HFFc6 (cell line): ENCODE measurements around the gene MYH7B. TPM values are rescaled to one million over a fixed set of nuclear protein-coding genes. Genes with fewer than 3 reads are reported as not detected.

Experiments used
- DNase-seq: peaks from one replicate; pipeline ENCODE4 v3.0.0-alpha.2; 2018
- H3K27ac Mint-ChIP-seq: 2 replicates; pipeline ENCODE4 v1.8.0; 2020; ENCODE audit warnings: mild to moderate bottlenecking, mixed read lengths
- H3K27me3 Mint-ChIP-seq: 2 replicates; pipeline ENCODE4 v1.8.0; 2021; ENCODE audit warnings: mild to moderate bottlenecking, moderate library complexity, mixed read lengths; ENCODE audit not compliant: insufficient read depth
- H3K36me3 Mint-ChIP-seq: 2 replicates; pipeline ENCODE4 v1.8.0; 2021; ENCODE audit warnings: low read depth, mixed read lengths
- H3K4me1 Mint-ChIP-seq: 2 replicates; pipeline ENCODE4 v1.8.0; 2020; ENCODE audit warnings: low read depth, mixed read lengths
- H3K4me3 Mint-ChIP-seq: 2 replicates; pipeline ENCODE4 v1.8.0; 2020; ENCODE audit warnings: mild to moderate bottlenecking, moderate library complexity, mixed read lengths
- H3K9me3 Mint-ChIP-seq: 2 replicates; pipeline ENCODE4 v1.8.0; 2020; ENCODE audit warnings: mild to moderate bottlenecking, mixed read lengths
- CTCF ChIP-seq: fragments of 200-600 bp; sonication (generic); IDR thresholded peaks from 2 replicates; pipeline ENCODE4 v1.5.0; 2021; ENCODE audit warnings: antibody characterized with exemption, mild to moderate bottlenecking
- total RNA-seq, 6 experiments: library from RNA; stranded (reverse); fragmentation: NEBNext Ultra II Directional; extraction: Animal tissue kit (Norgen Biotek cat#: 25700); gene quantifications; 2 replicates in 1 of 6; 3 replicates in 5 of 6; pipeline ENCODE4 v1.2.3, GENCODE V29; 2021

Gene MYH7B
- total RNA-seq, 6 experiments from 2014 or later, result 0.07 to 0.19 TPM; not detected in 4

DNA sequence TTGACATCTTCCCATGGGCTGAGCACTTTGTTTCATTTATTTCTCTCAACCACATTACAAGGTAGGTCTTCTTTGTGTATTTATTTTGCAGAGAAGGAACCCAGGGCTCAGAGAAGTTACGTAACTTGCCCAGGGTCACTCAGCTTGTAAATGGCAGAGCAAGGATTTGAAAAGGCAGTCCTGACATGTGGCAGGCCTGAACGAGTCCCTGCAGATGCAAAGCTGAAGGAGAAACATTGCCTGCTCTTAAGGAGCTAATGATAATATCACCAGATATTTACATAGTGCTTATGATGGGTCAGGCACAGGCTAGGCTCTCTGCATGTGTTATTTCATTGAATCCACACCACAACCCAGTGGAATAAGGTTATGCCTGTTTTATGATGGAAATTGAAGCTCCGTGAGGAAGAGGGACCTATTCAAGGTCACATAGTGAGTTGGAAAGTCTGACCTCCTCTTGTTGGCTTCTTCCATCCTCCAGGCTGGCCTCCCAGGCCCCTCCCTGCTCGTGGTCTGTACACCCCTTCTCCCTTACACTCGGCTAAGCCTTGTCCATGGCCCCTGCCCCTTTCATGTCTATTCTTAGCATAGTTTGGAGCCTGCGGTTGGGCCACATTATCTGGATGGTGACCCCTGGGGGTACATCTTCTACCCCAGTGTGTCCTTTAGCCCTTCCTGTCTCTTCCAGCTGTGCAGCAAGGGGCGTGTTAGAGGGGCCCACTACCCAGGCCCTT is 12.5 kb downstream of the MYH7B start:
- no peak for DNase-seq
- H3K36me3 Mint-ChIP-seq, result no peaks in the 10 kb centered on the region

GRCh38 chr20:34970193-34970840 is 14.6 kb downstream of the MYH7B start:
- Mint-ChIP-seq H3K9me3 (no peaks in the 10 kb centered on the region), H3K4me1 (no peaks in the 10 kb centered on the region), H3K4me3 (no peak overlapping the region), H3K36me3 (no peaks in the 10 kb centered on the region), H3K27me3 (peaks cover 10% of the 10 kb centered on the region), H3K27ac (no peak overlapping the region)
- no peak for DNase-seq
- TF ChIP-seq CTCF, result no peak

More for the DNA sequence above, 12.5 kb downstream of the MYH7B start:
- TF ChIP-seq CTCF, result no peak
- Mint-ChIP-seq H3K27ac (no peak overlapping the region), H3K9me3 (no peaks in the 10 kb centered on the region), H3K4me1 (no peaks in the 10 kb centered on the region), H3K27me3 (peaks cover 9% of the 10 kb centered on the region), H3K4me3 (no peak overlapping the region)

DNA sequence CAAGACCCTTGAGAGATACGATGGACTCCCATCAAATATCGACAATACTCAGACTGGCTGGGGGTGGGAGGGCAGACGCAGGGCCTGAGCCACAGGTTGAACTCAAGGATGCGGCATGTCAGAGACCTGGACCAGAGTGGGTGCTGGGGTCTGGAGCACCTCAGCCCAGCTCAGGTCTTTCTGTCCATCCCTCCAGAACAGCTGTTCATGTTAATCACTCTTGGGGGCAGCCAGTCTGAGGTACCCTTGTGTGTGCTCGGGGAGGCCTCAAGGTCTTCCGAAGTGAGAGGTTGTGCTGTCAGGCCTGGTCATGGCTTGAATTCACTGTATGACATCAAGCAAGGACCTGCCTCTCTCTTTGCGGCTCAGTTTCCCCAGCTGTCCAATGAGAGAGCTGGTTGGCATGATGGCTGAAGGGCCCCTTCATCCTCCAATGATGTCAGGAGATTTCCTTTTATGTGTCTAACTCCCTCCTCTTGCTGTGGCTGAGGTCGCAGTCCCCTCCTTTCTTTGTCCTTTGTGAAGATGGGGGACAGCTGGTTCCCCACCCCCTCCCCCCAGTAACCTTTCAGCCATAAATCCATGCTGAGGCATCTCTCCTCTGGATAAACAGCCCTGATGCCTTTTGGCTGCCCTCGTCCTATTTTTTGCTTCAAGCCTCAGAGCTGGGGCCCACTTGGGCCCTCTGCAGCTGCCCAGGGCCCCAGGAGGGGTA is 15.3 kb downstream of the MYH7B start:
- H3K4me1 Mint-ChIP-seq, result no peaks in the 10 kb centered on the region
- no peak overlapping the region for H3K27ac Mint-ChIP-seq

DNA sequence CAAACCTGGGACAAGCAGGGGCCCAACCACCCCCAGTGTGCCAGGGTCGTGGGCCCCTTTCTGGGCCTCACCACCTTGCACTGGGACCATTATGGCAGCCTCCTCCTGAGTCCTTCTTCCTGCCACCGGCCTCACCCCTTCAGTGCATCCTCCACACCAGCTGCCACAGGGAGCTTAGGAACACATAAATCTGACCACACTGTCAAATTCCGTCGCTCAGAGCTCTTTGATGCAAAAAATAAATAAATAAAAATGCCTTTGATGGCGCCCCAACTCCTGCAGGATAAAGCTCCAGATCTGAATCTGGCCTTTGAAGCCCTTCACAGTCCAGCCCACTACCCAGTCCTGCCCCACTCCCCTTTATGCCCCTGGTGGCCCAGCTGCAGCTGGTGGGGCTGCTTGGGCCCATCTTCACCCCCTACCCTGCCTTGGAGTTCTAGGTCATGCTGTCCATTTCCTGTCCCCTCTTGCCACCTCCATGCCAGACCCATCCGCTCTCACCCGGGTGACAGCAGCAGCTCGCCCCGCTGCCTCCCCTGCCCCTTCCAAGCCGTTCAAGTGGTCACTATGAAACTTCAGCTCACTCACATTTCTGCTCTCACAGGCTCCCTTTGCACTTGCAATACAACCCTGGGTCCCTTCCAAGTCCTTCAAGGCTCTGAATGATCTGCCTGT is 16.0 kb downstream of the MYH7B start:
- H3K27me3 Mint-ChIP-seq, result peaks cover 18% of the 10 kb centered on the region
- no peaks in the 10 kb centered on the region for H3K36me3 Mint-ChIP-seq
- no peak overlapping the region for H3K27ac Mint-ChIP-seq
- DNase-seq, result no peak
- no peaks in the 10 kb centered on the region for H3K4me1 Mint-ChIP-seq
- no peak overlapping the region for H3K4me3 Mint-ChIP-seq
- H3K9me3 Mint-ChIP-seq, result no peaks in the 10 kb centered on the region
- TF ChIP-seq CTCF, result no peak

More for the DNA sequence above, 15.3 kb downstream of the MYH7B start:
- DNase-seq, result no peak
- Mint-ChIP-seq H3K27me3 (peaks cover 15% of the 10 kb centered on the region), H3K9me3 (no peaks in the 10 kb centered on the region), H3K36me3 (no peaks in the 10 kb centered on the region), H3K4me3 (no peak overlapping the region)
- no peak for TF ChIP-seq CTCF

DNA sequence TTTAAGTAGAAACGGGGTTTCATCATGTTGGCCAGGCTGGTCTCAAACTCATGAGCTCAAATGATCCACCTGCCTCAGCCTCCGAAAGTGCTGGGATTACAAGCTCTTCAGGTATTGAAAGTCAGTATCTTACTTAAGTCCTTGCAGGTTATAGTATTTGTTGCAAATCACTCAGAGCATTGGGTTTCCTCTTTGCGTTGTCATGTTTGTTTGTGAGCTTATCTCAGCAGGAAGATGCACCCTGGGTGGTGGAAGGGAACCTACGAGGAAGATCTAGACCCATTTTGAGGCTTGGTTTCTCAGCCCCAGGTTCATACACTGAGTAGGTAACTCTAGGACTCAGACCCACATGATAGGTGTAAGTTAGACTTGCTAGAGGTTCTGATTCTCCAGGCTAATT is 18.6 kb downstream of the MYH7B start:
- Mint-ChIP-seq H3K27me3 (peaks cover 28% of the 10 kb centered on the region), H3K27ac (no peak overlapping the region), H3K4me3 (no peak overlapping the region), H3K36me3 (no peaks in the 10 kb centered on the region), H3K9me3 (no peaks in the 10 kb centered on the region), H3K4me1 (no peaks in the 10 kb centered on the region)
- DNase-seq, result no peak
- no peak for TF ChIP-seq CTCF
